Renal cortical epithelial cell (primary cell): ENCODE results near the gene LPP. TPM values are rescaled to one million over a fixed set of nuclear protein-coding genes. Genes with fewer than 3 reads are reported as not detected.

Experiments
- DNase-seq: peaks from one replicate; pipeline ENCODE4 v3.0.0-alpha.2; 2011; ENCODE audit warnings: low read depth
- total RNA-seq: library from RNA; depleted of rRNA; stranded (reverse); fragments of >200 nt; gene quantifications from 2 replicates; pipeline ENCODE4 v1.2.3, GENCODE V29; 2014

Gene LPP
- total RNA-seq, 1 donor from 2014 or later = 95.5 TPM

DNA sequence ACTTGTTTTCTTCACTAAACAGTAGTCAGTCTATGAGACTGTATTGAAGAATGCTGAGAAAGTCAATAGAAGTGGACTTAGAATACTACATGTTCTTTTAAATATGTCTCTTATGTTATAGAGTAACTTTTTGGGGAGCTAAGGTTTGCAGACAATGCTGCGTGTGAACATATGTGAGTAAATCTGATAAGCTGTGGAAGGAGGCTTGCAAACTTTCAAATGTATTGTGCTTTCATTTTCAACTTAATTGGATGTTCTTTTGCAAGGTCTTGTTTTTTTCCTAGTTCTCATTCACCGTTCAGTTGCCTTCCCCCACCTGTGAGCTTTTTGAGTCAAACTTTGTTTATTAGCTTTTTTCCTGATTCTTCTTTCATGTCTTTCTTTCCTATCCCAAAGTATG lies 176.2 kb downstream of the LPP start:
- DNase-seq = no peak

DNA sequence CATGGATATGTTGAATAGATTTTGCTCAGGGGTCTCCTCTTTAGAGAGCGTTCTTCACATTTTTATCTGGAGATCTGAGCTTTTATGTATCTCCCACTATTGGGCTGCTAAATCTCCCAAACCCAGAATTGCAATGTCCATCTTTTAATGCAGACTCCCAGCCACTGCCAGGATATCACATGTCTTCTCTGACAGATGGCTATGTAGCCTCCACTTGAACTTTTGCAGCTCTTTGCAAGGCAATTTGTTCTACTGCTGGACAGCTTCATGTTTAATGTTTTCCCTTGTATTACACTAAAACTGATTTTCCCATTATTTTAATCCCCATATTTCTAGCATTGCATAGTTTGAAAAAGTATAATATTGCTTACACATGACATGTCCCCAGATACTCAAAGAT lies 177.2 kb downstream of the LPP start:
- DNase-seq = no peak

DNA sequence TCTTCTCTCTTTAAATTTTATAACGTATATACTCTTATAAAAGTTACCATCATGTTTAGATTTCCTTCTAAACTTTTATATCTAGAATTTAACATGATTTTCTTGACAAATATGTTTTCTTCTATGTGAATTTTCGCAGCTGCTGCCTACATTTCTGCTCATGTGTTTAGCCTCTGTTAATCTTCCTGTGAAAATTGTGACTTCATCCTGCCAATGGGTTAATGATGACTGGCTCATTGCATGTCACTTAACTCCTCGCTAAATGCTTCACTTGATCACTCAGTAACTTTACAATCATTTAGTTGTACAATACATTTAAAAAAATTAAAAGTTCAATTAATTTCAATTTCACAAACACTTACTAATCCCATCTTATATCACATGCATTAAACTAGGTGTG lies 178.1 kb downstream of the LPP start:
- no peak for DNase-seq

DNA sequence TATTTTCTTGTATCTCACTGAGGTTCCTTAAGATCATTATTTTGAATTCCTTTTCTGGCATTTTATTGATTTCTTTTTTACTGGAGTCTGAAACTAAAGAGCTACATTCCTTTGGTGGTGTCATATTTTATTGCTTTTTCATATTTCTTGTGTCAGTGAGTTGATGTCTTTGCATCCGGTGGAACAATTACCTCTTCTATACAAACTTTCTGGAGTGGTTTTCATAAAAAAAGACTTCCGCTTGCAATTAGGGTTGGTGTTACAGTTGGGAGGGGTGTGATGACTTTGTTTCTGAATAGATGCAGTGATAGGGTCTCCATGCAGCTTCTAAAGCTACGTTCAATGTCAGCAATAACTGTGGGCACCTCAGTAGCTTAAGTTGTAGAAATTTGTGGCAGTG lies 181.7 kb downstream of the LPP start:
- DNase-seq = no peak

DNA sequence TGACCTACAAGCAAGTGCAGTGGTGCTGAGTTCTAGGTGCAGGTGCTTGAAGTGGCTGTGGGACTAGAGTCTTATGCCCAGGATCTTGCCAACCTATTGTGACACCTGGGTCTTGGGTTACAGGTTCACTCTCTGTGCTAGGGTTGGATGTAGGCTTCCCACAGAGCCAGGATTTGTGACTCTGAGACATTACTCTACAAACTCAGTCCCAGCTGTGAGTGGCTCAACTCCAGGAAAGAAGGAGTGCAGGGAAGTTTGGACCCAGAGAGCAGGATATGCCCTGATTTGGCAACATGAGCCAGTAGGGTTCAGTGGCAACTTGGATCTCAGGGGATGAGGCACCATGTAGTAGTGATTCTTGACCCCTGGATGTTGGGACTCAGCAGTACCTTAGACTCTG lies 182.2 kb downstream of the LPP start:
- no peak for DNase-seq

DNA sequence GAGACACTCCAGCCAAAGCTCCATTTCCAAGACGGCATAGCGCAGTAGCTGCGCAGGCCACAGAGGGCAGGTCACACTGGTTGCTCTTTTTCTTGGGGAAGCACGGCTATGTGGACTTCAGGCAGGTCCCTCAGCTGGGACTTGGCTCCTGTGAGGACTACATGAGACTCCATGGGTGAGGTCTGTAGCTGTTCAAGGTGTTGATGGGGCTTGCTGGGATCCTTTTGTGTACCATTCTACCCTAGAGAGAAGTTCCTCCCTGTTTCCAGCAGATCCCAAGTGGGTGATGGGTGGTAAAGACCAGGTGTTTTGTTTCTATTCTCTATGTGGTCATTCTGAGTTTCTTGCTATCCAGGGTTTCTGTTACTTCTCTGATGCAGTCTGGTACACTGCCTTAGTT lies 183.3 kb downstream of the LPP start:
- no peak for DNase-seq

DNA sequence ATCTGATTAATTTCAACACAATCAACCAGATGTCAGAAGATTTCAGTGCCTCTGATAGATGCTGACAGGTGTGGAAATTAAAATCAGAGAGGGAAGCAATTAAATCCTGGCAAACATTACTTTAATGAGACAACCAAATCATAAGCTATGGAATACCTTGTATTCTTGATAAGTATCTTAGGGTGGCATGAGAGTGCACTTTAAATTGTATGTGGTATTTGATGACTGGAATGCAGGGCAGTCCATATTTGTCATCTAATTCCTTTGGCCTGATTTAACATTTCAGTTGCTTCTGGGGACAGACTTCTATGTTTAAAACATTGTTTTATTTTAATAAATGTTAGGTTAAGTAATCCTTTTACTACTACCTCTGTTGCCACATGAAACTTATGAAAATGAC lies 184.1 kb downstream of the LPP start:
- no peak for DNase-seq

DNA sequence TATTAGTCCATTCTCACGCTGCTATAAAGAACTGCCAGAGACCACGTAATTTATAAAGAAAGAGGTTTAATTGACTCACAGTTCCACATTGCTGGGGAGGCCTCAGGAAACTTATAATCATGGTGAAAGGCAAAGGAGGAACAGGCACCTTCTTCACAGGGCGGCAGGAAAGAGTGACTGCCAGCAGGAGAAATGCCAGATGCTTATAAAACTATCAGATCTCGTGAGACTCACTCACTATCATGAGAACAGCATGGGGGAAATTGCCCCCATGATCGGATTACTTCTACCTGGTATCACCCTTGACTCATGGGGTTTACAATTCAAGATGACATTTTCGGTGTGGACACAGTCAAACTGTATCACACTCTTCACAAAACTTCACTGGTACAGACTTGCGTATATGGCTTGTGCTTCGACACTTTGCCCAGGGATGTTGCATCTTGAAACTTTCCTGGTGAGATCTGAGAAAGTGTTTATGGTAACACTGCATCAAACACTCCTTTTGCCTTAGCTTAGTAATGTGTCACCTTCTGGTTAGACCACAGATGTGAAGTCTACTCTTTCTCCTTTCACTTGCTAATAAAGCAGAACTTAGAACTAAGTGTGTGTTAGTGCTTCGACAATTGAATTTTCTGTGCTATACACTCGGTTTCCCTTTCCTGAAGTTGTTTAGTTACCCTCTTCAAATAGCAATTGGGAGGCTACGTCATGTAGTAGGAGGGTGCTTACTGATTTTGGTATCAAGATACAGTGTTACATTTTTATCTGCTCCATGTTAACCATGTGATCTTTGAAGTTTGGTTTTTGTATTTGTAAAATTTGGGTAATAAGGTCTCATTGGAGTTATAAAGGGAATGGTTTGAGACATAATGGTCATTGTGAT lies 185.7 kb downstream of the LPP start:
- no peak for DNase-seq

DNA sequence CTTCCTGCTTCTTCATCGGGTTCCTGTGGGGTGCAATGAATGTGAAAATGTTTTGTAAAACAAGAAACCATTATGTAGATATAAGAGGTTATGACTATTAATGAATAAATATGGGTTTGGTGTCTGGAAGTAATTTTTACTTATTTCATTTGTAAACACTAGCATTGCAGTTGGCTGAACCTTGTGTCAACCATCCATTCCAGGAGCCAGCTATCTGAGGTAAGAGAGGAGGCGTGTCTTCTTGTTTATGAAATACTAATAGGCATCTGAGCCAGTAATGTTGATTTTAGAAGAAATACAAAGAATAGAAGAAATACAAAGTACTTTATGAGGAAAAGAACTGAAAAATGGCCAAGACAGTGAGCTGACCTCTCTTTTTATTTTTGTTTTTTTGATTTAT lies 187.5 kb downstream of the LPP start:
- no peak for DNase-seq

DNA sequence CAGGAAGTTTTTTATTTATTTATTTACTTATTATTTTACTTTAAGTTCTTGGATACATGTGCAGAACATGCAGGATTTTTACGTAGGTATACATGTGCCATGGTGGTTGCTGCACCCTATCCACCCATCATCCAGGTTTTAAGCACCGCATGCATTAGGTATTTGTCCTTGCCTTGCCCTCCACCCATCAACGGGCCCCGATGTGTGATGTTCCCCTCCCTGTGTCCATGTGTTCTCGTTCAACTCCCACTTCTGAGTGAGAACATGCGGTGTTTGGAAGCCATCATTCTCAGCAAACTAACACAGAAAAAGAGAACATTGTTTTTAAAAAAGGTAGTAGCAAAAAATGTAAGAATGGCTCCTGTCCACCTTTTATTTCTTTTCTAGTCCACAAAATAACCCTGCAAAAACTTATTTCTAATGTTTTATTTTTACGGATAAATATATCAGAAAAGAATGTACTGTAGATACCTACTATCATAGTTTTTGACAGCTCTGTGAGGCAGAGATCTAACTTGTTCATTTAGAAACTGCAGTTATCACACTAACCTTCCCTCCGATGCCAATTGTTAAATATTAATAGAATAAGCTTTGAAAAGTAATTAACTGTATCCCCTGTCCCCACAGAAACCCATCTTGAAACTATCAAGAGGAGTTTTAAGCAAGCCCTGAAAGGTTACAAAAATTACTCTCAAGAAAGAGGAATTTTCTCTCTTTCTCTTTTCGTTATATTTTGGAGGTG lies 189.2 kb downstream of the LPP start:
- DNase-seq = no peak

DNA sequence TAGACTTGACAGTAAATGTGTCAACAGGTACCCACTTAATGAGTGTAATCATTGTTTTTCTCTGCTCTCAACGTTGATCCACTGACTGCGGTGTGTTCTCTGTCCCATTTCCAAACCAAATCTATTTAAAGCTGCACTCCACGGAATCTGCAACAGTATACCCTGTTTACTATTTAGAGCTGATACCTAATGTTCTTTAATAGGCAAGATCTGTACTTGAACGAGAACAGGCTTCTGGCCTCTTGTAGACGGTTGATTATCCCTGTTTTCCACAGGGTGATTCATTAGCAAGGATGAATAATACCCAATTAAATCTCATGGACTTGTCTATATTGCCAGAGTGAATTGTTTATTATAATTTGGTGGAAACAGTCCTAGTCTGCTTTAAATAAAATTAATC lies 189.9 kb downstream of the LPP start:
- DNase-seq = peak; percentile 69

DNA sequence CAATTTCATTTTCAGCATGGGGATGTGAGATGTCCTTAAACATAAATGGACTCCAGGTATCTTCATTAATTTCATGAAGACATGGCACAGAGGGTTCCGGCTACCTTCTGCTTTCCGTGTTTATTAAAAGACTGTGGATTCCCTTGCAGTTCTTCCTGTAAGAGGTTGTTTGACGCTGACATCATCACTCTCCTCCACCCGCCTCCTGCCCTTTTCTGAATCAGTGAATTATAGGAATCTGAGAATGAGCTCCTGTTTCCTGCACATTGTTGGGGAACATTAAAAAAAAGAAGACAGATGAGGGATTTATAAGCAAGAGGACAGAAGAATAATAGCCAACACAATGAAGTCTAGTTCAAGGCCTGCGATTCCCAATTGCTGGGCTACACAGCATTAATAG lies 191.3 kb downstream of the LPP start:
- peak; percentile 93 for DNase-seq

DNA sequence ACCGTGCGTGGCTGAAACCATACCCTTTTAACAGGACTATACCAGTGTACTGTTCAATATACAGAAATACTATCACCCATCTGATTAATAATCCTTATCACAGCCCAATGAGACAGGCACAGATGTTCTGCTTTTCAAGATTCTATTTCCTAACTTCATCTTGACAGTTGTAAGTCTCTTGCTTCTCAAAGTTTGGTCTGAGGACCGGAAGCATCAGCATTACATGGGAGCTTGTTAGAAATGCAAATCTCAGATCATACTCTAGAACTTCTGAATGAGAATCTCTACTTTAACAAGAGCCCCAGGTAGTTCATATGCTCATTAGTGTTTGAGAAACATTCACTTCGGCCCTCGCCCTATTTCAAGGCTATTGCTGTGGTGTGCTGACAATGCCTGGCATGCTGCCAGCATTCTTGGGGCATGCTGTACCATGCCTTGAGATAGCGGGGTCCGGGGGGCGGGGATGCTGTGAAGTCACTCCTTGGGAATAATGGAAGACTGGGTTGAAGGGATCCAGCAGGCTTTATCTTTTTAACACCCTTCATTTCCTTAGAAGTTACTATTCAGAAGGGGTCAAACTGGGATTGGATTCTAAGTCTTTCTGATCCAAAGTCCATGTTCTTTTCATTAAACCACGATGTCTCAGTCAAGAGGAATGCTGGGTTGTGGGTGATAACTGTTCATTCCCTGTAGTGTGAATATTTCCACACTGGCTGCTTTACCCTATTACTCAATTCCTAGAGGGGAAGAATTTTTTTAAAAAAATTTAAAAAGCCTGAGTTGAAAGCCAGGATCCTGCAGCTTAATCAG lies 194.7 kb downstream of the LPP start:
- DNase-seq = peak; percentile 98

DNA sequence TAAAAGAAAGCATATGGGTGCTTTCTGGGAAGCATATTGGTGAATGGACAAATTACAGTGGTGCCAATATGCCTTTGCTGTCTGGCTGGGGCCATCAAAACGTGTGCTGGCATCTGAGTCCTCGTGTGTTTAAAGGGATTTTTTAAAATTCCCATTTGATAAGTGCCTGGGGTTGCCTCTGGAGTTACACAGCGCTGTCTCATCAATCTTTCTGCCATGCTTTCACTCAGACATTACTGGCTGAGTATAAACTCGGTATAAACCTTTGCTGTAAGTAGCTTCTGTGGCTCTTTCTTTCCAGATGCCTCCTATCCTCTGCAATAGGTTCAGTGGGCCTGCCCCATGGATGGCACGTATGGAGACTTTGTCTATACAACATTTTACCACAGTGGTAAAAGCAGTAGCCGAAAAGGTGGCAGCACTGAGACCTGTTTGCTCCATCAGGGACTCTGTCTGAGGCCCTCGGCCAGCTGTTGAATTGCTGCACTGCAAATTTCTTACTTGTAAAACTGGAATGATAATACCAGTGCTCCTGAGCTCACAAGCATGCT lies 195.5 kb downstream of the LPP start:
- peak; percentile 42 for DNase-seq

DNA sequence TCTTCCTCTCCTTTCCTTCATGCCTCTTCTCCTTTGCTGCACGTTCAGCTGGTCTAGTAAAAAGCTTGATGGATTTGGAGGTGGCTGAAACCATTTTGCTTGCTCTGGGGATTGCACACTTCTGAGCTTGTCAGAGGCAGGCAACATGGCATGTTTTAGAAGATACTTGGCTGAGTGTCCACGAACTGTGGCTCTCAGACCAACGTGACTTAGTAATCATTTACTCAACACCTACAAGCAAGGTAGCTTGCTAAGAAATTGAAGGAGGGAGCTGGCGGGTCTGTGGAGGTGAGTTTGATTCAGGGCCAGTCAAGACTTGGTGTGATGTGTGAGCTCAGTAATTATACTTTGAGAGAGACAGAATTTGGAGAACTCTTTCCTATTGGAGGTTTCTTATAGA lies 196.0 kb downstream of the LPP start:
- DNase-seq = peak; percentile 80

DNA sequence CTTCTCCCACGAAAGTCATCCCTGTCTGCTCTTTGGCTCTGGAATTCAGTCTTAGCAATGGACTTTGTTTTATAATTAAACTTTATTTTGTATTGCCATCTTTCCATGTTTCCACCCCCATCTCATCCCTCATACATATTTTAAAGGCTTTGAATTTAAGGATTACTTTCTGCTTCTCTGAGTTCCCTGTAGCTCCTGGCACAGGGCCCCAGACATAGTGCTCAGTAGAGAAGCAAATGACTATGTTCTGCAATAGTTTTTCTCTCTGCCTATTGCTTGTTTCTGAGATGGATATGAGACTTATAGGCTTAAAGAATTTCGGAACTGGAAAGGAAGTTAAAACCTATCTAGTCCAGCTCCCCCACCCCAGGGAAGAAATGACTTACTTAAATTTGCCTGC lies 197.0 kb downstream of the LPP start:
- DNase-seq = no peak

DNA sequence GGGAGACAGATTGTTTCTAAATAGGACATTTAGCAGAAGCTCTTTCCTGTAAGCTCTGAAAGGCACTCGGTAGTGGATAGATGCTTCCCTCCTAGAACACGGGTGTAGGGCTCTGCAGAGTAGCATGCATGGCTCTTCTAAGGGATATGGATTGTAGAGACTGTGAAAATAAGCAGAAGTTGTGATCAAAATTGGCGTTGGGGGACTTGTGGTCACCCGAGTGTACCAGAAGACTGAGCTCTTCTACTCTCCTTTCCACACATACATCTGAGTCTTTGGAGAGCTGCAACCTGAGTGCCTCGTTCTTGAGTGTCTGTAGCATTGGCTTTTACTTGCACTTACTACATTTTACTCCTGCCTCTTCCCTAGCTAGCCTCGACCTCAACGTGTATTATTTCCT lies 197.7 kb downstream of the LPP start:
- no peak for DNase-seq

DNA sequence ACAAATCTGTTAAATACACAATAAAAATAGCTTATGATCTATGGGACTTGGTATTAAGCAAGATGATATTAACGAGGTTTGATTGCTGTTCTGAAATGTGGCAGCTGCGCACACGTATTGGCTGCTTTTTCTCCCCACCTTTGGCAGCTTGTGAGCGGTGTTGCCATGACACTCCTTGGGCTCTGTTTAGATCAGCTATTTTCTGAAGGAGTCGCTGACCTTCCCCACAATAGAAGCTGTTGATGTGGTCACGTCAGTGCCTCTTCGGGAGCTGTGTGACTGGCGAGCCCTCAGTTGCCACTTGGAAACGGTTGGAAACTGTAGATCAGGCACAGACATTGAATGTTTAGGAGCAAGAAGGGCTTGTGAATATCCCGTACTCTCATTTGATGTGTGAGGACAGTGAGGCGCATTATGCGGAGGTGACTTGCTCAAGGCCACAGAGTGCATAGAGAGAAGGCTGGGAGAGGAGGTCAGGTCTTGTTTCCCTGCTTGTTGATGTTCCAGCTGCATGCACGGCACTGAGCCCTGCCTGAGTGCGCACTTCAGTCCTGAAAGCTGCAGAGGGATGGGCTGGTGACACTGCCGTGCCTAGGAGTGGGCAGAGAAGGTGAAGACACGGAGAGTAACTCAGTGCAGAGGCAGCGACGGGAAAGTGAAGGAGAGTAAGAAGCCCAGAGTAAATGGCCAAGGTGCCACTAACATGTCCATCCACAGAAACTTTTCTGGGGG lies 198.4 kb downstream of the LPP start:
- no peak for DNase-seq

DNA sequence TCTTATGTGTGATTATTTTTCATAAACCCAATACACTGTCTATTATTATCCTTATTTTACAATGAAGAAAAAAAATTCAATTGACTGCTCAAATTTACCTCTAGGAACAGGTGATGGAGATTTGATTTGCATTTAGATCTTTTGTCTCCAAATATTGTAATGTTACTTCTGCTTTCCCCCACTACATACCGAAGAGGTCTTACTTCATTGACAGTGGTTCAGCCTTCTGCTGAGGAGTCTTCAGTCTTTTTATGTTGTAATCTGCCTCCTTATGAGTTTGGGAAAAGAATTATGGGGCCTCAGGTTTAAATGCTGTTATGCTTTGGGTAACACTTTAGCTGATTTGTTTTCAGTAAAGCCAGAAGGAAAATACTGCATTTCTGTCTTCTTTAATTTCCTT lies 199.5 kb downstream of the LPP start:
- DNase-seq = no peak

DNA sequence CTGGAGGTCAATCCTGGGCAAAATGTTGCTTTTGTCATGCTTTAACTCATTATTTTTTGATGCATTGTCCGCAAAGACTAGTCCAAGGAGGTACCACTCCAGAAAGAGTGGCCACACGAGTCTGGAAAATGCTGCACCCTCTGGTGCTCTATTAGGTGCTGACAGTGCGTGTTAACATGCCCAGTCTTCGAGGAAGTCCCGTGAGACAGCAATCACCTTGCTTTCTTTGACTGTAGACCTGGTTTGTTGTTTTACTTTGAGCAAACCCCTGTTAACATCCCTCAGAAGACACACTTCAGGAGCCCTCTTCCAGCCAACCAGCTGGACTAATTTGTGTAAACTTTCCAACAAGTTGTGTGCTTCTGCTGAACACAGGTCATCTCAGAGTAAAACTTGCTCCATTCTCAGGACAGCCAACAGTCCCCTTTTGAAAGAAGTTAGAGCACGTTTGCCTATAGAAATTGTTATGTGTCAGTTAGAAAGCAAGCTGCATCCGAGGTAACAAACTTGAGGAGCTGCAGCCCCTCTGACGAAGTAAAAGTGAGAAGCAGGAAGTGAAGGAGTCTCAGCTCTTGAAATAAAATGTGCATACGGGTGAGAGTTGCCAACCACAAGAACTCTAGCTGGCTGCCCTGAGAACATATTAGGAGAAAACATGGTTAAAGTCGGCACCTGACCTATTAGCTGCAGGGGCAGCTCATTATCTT lies 205.0 kb downstream of the LPP start:
- no peak for DNase-seq

DNA sequence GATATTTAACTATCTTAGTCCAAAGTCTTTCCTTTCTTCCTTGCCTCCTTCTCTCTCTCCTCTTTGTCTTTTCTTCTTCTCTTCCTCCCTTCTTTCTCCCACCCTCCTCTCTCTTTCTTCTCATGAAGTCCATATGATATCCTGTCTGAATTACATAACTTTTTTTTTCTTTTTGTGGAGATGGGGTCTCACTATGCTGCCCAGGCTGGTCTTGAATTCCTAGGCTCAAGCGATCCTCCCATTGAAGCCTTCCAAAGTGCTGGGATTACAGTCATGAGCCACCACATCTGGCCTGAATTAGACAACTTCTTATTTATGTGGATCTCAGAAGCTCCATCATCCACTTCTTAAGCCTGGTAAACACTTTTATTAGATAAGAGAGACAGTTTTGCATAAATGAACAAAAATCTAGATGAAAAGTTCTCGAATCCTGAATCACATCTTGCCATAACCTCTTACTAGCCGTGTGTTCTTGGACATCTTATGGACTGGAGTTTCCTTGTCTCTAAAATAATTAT lies 206.5 kb downstream of the LPP start:
- no peak for DNase-seq
